ENCODE data around the gene ADRB2.

ADRB2 gene

GRCh38 chr5:148833122-148833521 lies 6.7 kb downstream of the ADRB2 start:
- Mint-ChIP-seq H3K9me3 (no peaks in the 10 kb centered on the region), H3K27ac (no peak overlapping the region), H3K4me3 (no peak overlapping the region), H3K4me1 (peaks cover 15% of the 10 kb centered on the region), H3K27me3 (ENCODE audit: low read depth) (peaks cover 57% of the 10 kb centered on the region), H3K36me3 (ENCODE audit: low read depth) (no peaks in the 10 kb centered on the region)
- no peak for TF ChIP-seq CTCF (IDR thresholded peaks at IDR 0.05; ENCODE audit: unreplicated experiment in 3 of 3)

- Mint-ChIP-seq H3K4me1 (peaks cover 7% of the 10 kb centered on the region), H3K27ac (no peak overlapping the region), H3K27me3 (ENCODE audit: low read depth) (peaks cover 49% of the 10 kb centered on the region), H3K36me3 (ENCODE audit: low read depth) (no peaks in the 10 kb centered on the region), H3K4me3 (no peak overlapping the region), H3K9me3 (no peaks in the 10 kb centered on the region)
- no peak for TF ChIP-seq CTCF (IDR thresholded peaks at IDR 0.05; ENCODE audit: unreplicated experiment in 3 of 3)
Measured at GRCh38 chr5:148833925-148834324, 7.5 kb downstream of the ADRB2 start.

- Mint-ChIP-seq H3K36me3 (ENCODE audit: low read depth) (no peaks in the 10 kb centered on the region), H3K27me3 (ENCODE audit: low read depth) (peaks cover 41% of the 10 kb centered on the region), H3K27ac (no peak overlapping the region), H3K4me3 (no peak overlapping the region), H3K4me1 (peaks cover 5% of the 10 kb centered on the region), H3K9me3 (no peaks in the 10 kb centered on the region)
- TF ChIP-seq CTCF (IDR thresholded peaks at IDR 0.05; ENCODE audit: unreplicated experiment in 3 of 3) = no peak
Measured at GRCh38 chr5:148834689-148835088, 8.3 kb downstream of the ADRB2 start.

GRCh38 chr5:148836272-148837250 lies 10.2 kb downstream of the ADRB2 start:
- Mint-ChIP-seq H3K4me3 (no peak overlapping the region), H3K27me3 (ENCODE audit: low read depth) (peaks cover 29% of the 10 kb centered on the region), H3K9me3 (no peaks in the 10 kb centered on the region), H3K36me3 (ENCODE audit: low read depth) (no peaks in the 10 kb centered on the region), H3K27ac (no peak overlapping the region), H3K4me1 (no peaks in the 10 kb centered on the region)
- TF ChIP-seq CTCF (IDR thresholded peaks at IDR 0.05; ENCODE audit: unreplicated experiment in 3 of 3) = no peak

- no peaks in the 10 kb centered on the region for H3K4me1 Mint-ChIP-seq
- H3K9me3 Mint-ChIP-seq = no peaks in the 10 kb centered on the region
- H3K27ac Mint-ChIP-seq = no peak overlapping the region
- no peak for TF ChIP-seq CTCF (IDR thresholded peaks at IDR 0.05; ENCODE audit: unreplicated experiment in 3 of 3)
- peaks cover 25% of the 10 kb centered on the region for H3K27me3 Mint-ChIP-seq (ENCODE audit: low read depth)
- no peak overlapping the region for H3K4me3 Mint-ChIP-seq
- no peaks in the 10 kb centered on the region for H3K36me3 Mint-ChIP-seq (ENCODE audit: low read depth)
Measured at GRCh38 chr5:148837383-148837782, 11.0 kb downstream of the ADRB2 start.

GRCh38 chr5:148838357-148838756 lies 11.9 kb downstream of the ADRB2 start:
- H3K36me3 Mint-ChIP-seq (ENCODE audit: low read depth) = no peaks in the 10 kb centered on the region
- H3K27ac Mint-ChIP-seq = no peak overlapping the region
- no peaks in the 10 kb centered on the region for H3K9me3 Mint-ChIP-seq
- no peak overlapping the region for H3K4me3 Mint-ChIP-seq
- H3K27me3 Mint-ChIP-seq (ENCODE audit: low read depth) = peaks cover 21% of the 10 kb centered on the region
- H3K4me1 Mint-ChIP-seq = no peaks in the 10 kb centered on the region
- TF ChIP-seq CTCF (IDR thresholded peaks at IDR 0.05; ENCODE audit: unreplicated experiment in 3 of 3) = no peak
